HG03439 (cell line): ENCODE data around the gene DPEP1.
"Not testable (repeated sequence)": the region's sequence is repeated elsewhere in the genome, so short reads cannot be mapped to it uniquely, and the experiment has no call there.

Experiments
- ATAC-seq: cut with Tn5 transposase; IDR thresholded peaks from one replicate; pipeline ENCODE4 v1.9.1; 2021; ENCODE audit warnings: mild to moderate bottlenecking, moderate library complexity; ENCODE audit not compliant: unreplicated experiment

Gene DPEP1

GRCh38 chr16:89577055-89577759, 36.2 kb upstream of the DPEP1 start:
- ATAC-seq = no peak

GRCh38 chr16:89579351-89579750, 34.1 kb upstream of the DPEP1 start:
- no peak for ATAC-seq

DNA sequence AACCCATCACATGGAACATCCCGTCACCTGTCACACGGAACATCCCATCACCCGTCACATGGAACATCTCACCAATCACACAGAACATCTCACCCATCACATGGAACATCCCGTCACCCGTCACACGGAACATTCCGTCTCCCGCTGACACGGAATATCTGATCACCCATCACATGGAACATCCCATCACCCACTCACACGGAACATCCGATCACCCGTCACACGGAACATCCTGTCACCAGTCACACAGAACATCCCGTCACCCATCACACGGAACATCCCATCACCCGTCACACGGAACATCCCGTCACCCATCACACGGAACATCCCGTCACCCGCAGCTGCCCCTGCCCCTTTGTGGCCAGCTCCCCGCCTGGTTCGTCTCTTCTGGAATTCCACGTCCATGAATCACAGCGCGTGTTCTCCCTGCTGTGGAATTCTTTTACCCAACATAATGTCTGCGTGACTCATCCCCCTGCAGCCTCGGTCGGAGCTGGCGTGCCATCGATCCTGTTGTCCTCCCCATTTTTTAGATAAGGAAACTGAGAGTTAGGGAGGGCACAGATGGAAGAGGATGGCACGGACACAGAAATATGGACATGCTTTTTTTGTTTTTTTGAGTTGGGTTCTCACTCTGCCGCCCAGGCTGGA, 32.3 kb upstream of the DPEP1 start:
- ATAC-seq = no peak

DNA sequence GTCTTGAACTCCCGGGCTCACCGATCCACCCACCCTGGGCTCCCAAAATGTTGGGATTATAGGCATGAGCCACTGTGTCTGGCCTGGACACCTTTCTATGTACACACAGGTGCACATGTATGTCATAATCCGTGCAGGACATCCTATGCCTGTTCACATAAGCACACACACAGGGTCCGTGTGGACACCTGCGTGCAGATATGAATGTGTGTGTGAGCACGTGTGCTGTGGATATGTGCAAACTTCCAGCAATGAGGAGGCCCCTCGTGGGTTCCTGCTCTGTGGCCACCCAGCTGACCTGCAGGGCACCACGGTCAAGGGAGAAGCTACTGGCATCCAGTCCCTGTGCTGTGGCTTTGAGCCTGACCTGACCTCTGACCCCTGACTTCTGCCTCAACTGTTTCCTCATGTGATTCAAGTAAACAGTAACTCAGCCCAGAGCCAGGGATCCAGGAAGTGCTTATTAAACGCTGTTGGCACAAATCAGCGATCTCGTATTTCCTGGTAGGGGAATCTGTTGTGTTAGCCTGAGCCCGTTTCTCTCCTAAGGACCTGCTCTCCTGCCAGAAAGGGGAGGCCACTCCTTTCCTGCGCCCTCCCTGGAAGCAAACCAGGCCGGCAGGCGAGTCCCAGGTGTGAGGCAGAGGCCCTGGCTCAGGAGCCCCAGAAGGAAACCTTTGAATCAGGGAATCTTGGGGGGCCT, 31.4 kb upstream of the DPEP1 start:
- no peak for ATAC-seq

GRCh38 chr16:89582614-89583196, 30.7 kb upstream of the DPEP1 start:
- ATAC-seq = no peak

DNA sequence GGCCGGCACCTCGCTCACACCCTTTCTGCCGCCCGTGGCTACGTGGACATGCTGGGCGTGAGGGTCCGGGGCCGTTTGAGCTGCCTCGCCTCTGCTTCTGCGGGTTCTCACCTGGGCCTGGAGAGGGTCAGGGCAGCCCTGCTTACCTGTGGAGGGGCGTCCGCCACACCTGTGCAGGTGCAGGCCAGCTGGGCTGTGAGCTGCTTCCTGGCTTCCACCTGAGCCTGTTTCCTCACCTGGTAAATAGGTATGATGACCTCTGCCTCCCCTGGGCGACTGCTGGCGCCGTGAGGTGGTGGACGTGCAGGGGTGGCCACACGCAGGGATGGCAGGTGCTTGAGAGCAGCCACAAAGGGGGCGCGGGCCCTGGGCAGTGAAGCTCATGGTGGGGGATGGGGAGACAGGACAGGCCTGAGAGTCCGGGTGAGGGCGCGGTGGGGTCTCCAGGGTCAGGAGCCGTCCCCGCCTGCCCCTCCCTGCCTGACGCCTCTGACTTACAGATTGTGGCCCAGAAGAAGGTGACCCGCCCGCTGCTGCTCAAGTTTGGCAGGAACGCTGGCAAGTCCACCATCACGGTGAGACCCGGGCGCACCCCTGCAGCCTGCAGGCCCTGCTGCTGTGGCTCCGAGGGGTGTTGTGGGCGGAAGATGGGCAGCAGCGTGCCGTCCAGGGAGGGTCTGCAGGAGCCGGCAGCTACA, 30.1 kb upstream of the DPEP1 start:
- no peak for ATAC-seq

DNA sequence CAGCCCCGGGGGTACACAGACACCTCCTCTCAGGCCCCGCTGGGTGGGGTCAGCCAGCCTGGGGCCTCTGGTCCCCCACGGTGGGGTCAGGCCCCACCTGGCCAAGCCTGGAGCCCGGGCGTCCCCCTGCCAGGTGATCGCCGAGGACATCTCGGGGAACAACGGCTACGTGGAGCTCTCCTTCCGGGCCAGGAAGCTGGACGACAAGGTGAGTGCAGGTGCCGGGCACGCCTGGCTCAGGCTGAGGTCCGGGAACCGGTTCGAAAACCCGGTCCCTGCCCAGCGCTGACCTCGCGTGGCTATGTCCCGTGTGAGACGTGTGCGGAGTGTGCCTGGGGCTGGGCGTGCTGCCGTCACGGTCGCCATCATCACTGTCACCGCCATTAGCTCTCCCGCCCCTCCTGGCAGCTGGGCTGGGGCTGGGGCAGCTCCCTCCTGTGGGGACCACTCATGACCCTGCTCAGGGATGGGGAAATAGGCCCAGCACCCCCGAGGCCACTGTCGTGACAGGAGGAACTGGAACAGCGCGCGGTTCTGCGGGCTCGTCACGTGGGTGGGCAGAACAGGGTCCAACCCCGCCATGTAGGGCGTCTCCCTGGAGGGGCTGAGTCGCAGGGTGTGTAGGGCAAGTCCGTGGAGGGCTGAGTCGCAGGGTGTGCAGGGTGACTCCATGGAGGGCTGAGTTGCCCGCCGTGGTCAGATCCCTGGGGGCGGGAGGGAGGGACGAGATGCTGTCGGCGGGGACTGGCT, 29.4 kb upstream of the DPEP1 start:
- no peak for ATAC-seq

- ATAC-seq = no peak
These were observed 28.5 kb upstream of the DPEP1 start for GRCh38 chr16:89584768-89585549.

DNA sequence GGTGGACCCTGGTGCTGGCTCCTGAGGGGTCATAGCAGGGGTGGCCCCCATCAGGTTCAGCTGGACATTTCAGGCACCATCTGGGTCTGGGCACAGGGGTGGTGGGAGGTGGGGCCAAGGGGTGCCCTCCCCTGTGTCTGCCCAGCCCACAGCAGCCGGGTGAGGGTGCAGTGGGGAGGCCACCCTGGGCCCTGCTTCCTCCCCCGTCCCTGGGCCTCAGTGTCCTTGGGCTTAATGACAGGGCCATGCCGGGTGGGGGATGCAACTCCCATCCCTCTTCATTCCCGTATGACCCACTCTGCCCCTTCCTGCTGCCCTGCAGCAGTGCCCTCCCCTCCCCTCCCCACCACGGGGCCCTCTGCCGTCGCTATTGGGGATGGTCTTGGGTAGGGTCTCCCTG, 27.2 kb upstream of the DPEP1 start:
- no peak for ATAC-seq

GRCh38 chr16:89586853-89587252, 26.6 kb upstream of the DPEP1 start:
- no peak for ATAC-seq

DNA sequence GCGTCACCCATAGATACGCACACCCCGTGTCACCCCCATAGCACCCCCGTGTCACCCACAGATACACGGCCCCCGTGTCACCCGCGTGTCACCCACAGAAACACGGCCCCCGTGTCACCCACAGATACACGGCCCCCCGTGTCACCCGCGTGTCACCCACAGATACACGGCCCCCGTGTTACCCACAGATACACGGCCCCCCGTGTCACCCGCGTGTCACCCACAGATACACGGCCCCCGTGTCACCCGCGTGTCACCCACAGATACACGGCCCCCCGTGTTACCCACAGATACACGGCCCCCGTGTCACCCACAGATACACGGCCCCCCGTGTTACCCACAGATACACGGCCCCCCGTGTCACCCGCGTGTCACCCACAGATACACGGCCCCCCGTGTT, 25.8 kb upstream of the DPEP1 start:
- not testable (repeated sequence) for ATAC-seq

DNA sequence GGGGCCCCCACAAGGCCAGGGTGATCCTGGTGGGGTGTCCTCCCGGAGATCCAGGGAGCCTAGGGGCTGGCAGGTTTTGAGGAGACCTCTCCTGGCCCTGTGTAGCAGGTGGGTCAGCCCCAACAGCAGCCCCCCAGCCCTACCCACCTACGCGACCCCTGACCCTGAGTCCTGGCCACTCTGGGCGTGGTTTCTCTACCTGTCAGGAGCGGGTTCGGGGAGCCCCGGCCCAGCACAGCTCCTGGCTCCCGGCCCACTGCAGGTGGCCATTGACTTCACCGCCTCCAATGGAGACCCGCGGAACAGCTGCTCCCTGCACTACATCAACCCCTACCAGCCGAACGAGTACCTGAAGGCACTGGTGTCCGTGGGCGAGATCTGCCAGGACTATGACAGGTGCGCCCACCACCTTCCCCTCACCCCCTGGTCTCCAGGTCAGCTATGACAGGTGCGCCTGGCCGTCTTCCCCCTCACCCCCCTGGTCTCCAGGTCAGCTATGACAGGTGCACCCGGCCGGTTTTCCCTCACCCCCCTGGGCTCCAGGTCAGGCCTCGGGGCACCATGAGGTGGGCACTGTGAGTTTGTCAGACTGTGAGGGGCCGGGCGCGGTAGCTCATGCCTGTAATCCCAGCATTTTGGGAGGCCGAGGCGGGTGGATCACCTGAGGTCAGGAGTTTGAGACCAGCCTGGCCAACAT, 24.9 kb upstream of the DPEP1 start:
- no peak for ATAC-seq

DNA sequence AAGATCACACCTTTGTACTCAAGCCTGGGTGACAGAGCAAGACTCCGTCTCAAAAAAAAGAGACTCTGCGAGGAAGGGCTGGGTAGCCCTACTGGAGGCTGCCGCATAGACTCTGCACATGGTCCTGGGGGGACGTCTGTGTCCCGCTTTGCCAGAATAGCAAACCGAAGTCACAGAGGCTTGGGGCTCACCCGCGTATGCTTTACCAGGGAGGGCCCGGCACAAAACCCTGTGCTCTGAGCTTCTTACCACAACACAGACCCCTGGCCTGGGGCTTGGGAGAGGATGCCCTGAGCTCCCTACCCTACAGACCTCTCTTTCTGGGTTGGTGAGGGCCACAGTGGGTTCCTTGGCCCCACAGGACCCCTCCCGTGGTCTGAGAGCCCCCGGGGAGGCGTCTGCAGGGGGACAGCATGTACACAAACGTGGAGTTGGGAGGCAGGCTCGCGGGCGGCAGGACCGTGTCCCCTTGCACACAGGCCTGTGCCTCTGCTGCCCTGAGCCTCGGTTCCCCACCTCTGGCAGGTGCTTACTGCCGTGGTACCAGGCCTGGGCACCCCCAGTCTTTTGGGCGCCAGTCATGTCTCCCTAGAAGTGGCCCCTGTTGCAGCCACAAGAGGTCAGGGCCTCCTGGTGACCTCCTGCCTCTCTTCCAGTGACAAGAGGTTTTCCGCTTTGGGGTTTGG, 24.1 kb upstream of the DPEP1 start:
- ATAC-seq = no peak

- ATAC-seq = no peak
These were observed 19.6 kb upstream of the DPEP1 start for GRCh38 chr16:89593841-89594240.

GRCh38 chr16:89595330-89596060, 17.9 kb upstream of the DPEP1 start:
- no peak for ATAC-seq

DNA sequence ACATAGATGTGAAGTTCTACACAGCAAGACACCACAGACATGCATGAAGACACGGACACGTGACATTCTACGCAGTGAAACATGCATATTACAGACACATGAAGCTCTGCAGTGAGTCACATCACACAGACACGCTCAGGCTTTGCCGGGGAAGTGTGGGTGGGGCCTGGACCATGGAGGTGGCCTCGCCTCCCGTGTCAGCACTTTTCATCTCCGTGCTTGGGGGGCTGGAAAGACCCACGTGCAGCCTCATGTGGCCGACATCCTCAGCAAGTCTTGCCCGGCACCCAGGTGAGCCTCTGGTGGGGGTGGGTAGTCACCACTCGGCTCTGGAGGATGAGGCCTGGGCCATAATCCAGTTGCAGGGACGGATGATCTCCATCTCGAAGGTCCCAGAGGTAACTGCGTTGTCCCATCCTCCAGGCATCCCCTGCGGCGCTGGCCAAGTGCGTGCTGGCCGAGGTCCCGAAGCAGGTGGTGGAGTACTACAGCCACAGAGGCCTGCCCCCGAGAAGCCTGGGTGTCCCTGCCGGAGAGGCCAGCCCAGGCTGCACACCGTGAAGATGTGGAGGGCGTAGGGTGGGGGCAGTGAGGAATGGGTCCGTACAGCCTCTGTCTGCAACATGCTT, 17.3 kb upstream of the DPEP1 start:
- ATAC-seq = no peak

GRCh38 chr16:89596957-89597649, 16.3 kb upstream of the DPEP1 start:
- ATAC-seq = no peak
